HG03108 (cell line): ENCODE results near the gene SMCO2.

Experiments
- ATAC-seq: cut with Tn5 transposase; IDR thresholded peaks from one replicate; pipeline ENCODE4 v1.9.1; 2021; ENCODE audit warnings: moderate library complexity; ENCODE audit not compliant: unreplicated experiment

The SMCO2 gene

DNA sequence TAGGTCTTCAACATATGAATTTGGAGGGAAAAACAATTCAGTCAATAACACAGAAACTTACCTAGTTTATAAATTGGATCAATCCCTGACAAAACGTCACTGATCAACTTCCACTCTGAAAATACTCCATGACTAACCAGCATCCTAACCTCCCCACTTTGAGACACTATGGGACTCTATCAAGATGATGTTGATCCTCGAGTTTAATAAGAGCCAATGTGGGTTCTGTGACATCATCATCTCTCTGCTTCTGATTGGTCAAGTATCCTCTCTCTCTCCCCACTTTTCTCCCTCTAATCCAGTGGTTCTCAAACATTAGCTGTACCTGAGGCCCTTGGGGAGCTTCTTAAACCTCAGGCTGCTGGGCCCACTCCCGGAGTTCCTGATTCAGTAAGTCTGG lies at the start of gene SMCO2:
Gene SMCO2, plus strand, starts transcription at position 301 of the 400 bp plus-strand sequence. CDS start 23,896 bp downstream, outside the sequence.
- ATAC-seq = no peak

DNA sequence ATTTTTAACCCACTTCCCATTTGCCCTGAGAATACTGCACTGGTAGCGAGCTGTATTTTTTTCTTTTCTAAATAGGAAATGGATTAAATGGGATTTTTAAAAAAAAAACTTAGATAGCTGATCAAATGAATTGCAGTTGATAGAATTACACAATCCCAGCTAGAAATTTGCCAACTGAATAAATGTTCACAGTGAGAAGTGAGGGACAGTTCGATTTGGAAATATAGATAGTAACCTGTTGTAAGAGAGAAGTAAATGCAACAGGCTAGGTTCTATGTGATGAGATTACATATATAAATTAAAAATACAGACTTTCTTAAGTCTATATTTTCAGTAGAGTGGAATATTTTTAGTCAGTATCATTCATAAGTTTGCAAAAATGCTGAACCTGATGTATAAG lies 48.1 kb upstream of the SMCO2 start:
- ATAC-seq = no peak

DNA sequence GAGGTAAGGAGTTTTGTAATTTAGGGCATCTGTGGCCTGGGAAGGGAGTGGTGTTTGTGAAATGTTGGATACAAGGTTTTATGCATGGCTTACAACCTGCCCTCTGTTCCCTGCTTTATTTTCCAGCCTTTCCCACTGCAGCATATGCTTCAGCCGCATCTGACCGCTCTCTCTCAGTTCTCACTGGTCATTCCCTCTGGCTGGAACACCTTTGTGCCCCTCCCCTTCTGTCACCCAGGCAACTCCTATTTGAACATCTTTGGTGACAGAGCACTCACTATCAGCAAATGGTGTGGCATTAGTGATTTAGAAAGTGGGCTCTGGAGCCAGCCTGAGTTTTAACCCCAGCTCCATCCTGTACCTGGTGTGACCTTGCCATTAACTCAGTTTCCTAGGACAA lies 47.5 kb upstream of the SMCO2 start:
- no peak for ATAC-seq

DNA sequence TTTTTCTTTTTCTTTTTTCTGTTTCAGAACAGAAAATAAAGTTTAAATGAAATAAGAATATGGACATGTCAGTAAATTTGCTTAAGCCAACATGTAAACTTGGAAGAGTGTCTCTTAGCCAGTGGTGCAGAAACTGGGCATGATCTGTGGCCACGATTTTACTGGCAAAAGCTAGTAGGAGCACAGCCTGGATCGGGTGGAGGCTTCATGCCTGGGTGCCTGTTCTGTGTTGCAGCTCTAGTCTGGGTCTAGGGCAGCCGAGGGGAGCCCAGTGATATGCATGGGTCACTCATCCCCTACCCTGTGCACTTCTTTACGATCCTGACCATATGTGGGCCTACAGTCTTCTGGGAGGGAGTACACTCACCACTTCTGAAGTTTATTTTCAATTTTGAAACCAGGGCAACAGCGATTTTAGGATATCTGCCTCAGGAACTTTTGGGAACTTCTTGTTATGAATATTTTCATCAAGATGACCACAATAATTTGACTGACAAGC lies 45.6 kb upstream of the SMCO2 start:
- no peak for ATAC-seq

DNA sequence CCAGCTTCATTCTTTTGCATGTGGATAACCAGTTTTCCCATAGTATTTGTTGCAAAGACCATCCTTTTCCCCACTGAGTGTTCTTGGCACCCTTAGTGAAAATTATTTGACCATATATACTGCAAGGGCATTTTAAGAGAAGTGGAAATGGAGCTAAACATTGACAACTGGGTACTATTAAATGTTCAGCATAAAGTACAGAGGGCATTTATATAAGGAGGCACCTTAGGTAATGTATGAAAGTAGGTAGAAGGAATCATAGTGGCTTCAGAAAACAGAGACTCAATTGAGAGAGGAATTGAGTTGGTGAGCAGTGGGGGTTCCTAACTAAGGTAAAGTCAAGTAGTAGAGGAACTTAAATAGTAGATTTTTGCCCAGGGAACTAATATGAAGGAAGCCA lies 34.5 kb upstream of the SMCO2 start:
- no peak for ATAC-seq

DNA sequence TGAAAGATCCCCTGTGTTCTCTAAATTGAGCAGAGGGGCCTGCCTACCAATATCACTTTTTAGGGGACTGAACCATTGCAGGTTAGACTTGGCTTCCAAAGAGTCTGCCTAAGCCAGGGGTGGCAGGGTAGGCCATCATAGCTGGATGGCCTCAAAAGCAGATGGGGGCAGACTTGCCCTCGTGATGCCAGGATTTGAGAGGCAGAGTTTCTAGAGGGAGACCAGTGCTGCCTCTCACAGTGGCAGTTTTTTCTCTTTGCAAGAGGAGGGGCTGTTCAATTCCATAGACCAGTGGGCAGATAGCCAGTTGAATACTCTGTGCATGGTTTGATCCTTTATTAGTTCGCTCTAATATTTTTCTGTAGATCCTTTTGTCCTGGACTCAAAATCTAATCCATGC lies 23.8 kb upstream of the SMCO2 start:
- no peak for ATAC-seq

DNA sequence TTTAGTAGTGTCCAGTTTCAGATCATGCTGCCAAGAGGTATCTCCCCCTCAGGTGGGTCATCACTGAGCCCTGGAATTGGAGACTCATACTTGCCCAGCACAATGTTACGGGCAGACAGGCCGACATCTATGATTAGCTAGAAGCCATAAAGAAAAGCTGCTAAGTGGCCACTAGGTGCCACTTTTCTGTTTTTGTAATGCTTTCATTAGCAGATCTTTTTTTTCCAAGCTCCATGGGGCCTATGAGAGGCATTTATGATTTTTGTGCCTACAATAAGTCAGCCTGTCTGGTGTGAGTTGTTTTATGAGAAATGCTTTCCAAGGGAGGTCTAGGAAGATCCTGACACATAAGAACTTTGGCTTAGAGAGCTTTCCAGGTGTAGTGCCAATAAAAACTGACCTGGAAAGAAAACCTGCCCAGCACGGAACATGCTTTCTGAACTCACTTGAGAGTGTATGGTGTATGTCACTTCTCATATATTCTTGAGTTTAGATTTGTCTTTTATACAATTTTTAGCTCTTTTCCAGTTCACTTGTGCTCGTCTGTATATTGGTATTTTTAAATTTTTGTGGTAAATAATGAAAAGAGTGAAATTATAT lies 21.8 kb upstream of the SMCO2 start:
- no peak for ATAC-seq

DNA sequence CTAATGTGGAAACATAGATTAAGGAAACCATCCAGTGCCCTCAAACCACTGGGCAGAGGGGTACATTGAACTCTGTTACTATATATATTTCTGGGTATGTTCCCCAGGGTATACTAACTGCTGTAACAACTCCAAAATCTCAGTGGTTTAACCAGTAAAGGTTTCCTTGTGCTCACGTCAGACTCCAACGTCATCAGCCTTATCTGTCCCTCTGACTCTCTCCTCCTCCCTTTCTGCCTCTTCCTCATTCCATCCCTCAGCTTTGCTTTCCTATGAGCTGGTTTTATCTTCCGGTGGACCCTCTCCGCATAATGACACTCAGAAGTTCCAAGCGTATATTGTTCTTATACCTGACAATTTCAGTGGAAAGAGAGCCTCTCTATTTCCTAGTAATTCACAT lies 21.2 kb upstream of the SMCO2 start:
- ATAC-seq = no peak

DNA sequence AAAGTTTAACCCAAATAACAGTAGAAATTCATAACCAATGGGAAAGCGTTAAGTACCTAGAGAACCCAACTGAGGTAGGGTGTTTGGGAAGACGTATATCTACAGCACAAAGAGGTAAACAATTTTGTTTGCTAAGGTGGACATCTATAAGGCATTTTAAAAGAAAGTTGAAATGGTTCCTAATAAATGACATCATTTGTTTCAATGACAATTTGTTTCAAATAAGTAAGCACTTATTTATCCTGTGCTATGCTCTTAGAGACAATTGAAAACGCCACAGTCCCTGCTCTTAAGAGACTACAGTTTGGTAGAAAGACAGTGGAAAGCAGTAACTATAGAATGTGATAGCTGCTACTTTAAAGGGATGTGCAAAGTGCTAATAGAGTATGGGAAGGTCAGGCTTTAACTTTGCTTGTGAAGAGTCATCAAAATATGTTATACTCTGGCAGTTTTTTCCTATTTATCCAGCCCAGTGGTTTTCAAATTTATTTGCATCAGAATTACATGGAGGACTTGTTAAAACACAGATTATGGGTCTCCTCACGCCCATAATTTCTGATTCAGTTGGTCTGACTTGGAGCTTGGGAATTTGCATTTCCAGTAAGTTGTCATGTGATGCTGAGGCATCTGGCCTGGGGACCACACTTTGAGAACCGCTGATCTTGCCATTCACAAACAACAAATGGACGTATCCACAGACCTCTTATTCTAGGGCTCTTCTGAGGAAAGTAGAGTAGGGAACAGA lies 19.6 kb upstream of the SMCO2 start:
- ATAC-seq = no peak

DNA sequence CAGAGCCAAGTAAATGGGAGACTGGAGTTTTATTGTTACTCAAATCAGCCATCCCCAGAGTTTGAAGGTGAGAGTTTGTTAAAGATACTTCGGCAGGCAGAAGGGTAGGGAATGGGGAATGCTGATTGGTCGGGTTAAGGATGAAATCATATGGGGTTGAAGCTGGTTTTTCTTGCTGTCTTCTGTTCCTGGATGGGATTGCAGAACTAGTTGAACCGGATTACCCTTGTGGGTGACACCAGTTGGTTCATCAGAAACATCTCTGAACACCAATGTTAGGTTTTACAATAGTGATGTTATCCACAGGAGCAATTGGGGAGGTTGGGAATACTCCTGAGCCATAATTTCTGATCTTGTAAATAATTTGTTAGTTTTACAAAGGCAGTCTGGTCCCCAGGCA lies 18.7 kb upstream of the SMCO2 start:
- ATAC-seq = no peak

DNA sequence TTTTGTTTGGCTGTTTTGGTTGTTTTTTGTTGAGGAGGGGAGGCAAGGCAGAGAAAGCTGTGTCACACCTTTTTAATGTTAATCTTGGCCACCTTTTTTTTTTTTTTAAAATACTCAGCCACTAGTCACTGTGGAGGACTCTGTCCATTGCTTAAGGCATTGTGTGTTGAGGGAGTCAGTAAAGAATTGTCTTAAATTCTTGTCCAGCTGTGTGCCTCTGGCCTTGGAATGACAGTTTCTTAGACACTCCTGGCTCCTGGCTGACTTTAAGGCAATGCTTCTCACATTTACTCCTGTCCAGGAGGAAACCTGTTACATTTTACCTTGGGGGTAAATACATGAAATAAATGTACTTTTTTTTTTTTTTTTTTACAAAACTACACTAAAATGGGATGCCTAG lies 18.1 kb upstream of the SMCO2 start:
- no peak for ATAC-seq

DNA sequence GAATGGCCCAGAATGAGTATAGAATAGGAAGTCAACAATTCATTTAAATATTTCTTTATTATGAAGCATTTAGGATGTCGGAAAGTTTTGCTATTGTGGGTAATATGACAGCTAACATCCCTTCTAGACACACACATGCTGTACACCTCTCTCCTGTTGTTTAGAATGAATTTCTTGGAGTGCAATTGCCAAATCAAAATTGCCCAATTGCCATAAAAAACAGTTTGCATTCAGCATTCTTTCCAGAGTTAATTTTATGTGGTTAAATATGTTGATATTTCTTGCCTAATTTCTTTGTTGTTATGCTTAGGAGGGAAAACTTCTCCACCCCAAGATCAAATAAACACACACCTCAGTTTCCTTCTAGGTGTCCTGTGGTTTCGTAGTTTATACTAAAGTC lies 16.9 kb upstream of the SMCO2 start:
- ATAC-seq = no peak

DNA sequence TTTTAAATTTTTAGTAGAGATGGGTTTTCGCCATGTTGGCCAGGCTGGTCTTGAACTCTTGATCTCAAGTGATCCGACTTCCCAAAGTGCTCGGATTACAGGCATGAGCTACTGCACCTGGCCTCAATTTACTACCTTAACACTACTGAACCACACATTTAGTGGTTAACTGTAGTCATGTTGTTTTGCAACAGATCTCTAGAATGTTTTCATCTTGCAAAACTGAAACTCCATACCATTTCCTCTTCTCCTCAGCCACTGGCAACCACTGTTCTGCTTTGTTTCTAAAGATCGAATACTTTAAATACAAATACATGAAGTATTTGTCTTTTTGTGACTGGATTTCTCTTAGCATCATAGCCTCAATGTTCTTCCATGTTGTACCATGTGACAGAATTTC lies 15.4 kb upstream of the SMCO2 start:
- ATAC-seq = no peak

DNA sequence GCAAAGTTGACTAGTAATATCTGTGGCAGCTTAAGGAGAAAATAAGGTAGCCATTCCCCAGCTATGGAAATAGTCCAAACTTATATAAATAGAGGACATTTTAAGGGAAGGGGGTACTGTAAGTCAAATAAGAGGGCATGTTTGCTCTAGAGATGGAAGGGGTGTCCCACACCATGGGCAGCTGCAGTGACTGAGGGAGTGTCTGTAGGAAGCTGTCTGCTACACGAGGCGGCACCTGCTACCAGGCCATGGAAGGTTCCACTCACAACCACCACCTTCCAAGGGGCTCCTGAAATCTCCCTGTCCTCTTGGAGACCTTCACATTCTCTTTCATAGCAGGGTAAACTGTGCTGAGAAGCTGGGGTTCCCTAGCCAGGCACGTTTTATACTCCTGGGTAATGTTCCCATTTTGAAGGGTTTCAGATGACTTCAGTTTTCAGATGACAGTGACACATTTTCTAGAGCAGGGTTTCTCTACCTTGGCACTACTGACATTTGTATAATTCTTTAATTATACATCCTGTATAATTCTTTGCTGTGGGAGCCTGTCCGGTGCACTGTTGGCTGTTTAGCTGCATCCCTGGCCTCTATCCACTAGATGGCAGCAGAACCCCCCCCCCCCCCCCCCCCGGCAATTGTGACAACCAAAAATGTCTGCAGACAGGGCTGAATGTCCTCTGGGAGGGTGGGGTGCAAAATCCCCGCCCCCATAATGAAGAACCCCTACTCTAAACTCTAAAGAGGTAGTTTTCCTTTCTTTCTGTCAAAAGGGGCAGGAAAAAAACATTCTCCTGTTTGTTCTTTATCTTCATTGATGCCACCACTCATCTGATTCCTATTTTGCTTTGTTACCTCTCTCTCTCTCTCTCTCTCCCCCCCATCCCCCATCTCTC lies 11.6 kb upstream of the SMCO2 start:
- ATAC-seq = no peak

DNA sequence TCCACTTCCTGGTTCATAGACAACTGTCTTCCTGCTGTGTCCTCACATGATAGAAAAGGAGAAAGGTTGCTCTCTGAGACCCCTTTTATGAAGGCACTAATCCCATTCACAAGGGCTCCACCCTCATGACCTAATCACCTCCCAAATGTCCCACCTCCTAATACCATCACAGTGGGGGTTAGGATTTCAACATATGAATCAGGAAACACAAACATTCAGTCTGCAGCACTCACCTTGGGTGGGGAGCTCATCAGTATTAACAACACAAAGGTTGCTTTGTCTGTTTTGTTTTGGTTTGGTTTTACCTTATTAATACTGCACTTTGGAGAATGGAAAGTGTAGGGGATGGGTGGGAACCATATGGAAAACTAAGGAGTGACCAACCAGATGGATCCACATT lies 10.5 kb upstream of the SMCO2 start:
- ATAC-seq = no peak

DNA sequence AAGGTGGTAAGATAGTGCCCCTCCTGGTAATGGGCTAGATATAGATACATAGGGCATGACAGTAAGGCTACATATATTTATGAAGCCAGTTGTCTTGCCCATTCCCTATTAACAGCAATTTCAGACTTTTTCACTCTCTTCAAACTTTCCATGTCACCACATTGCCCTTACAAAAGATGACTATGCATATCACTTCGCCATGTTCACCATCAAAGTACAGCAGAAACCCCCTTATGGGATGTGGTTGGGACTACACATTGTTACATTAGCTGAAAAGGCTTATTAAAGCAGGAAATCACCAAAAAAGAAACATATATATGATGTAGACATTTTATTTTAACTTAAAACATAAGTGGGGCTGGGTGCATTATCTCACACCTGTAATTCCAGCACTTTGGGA lies 9.8 kb upstream of the SMCO2 start:
- no peak for ATAC-seq

DNA sequence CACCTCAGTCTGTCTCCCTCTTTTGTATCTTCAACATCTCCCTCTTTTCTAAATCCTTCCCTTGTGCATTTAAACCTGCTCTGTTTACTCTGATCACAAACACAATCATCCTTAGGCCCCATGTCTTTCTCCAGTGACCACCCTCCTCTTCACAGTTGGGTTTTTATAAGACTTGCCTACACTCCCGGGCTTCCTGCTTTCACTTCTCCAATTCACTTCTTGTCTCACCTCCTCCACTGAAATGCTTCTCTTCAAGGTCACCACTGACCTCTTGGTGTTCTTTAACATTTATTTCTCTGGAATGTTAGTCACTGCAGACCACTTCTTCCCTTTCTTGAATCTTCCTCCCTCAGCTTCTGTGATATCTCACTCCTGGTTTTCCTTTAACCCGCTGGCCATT lies 8.7 kb upstream of the SMCO2 start:
- no peak for ATAC-seq

DNA sequence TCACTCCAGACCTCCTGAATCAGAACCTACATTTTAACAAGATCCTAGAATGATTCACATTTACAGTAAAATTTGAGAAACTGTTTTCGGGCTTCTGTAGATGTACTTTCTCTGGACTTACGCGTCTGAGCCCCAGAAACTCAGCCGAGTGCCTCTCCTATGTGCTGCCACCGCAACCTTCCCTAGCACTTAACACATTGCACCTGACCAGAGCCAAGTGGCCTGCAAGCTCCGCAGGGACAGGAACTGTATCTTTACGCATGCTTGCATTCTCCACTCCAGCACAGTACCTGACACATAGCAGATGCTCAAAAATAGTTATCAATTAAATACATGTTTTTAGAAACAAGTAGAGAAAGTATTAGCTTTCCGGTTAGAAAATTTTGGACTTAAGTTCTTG lies 1.2 kb downstream of the SMCO2 start:
- ATAC-seq = no peak

DNA sequence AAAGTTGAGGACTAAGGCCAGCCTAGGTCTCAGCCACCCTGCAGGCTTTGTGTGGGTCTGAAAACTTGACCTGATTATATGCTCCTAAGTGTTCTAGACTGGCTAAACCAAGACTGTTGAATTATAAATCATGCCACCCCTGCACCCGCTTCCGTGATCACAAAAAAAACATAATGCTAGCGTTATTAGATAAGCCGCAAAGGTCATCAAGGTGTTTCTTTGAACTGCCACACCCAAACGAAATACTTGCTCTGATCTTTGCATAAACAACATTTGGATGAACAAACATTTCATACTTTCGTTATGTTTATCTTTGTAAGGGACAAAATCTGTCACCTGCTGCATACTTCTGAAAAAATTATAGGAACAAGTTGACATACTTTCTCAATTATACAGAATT lies 2.5 kb downstream of the SMCO2 start:
- ATAC-seq = no peak

DNA sequence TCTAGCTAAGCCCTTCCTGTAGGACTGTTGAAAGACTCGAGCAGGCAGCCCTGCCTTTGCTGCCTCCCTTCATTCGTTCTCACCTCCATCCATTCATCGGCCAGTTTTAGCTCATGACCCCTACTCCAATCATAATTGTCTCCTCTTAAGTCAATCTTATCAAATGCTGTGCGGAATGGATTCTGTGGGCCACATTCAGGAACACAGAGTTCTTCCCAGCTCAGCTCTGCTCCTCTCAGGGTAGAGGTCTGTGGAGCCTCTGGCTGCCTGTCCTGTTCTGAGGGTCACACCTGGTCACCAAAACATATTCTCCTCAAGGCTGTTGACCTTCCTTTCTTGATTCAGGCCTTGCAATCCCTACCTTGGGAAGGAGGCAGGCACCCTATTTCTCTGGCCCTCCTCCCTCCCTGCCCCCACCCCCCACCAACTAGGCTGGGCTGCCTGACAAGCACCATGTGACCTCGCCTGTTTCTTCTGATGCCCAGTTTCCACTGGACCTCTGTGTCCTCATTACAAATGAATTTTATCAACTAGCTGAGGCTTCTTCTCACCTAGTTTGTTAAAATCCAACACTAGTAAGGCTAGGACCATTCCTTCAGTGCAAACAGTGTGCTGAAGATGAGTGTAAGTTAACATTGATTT lies 3.5 kb downstream of the SMCO2 start:
- ATAC-seq = no peak
